HG03520 (cell line): Measurements from ENCODE around the gene ADGRV1.
"Not testable (repeated sequence)": the region's sequence is repeated elsewhere in the genome, so short reads cannot be mapped to it uniquely, and the experiment has no call there.

Experiments
- ATAC-seq: cut with Tn5 transposase; IDR thresholded peaks from one replicate; pipeline ENCODE4 v1.9.1; 2021; ENCODE audit warnings: mild to moderate bottlenecking, moderate library complexity; ENCODE audit not compliant: unreplicated experiment

ADGRV1 gene

DNA sequence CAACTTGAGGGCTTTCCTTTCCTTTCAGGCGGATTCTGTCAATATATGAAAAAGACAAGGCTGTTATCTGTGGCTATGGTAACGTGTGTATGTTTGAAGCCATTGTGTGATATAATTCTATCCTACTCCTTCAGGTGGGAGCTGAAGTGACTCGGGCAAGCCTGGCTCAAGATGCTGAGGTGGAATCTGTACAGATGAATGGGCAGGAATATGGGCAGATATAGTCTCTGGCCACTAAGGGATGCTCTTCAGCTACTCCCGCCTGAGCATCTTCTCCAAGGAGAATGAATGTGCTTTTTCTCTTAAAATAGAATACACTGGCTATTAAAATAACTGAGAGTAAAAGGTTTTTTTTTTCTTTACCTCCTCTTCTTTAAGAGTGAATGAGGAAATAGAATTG lies 244.8 kb downstream of the ADGRV1 start:
- ATAC-seq: no peak

DNA sequence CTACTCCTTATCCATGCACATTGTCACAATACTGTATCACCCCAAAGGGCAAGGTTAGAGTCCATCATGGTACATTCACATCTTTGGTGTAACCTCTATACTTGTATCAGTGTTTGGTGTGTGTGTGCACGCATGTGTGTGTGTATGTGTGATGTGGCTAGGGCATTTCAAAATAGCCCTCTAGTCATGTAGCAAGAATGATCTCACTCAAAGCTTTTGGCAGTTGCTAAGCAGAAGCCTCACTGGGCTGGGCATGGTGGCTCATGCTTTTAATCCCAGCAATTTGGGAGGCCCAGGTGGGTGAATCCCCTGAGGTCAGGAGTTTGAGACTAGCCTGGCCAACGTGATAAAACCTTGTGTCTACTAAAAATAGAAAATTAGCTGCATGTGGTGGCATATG lies 245.3 kb downstream of the ADGRV1 start:
- ATAC-seq: no peak

DNA sequence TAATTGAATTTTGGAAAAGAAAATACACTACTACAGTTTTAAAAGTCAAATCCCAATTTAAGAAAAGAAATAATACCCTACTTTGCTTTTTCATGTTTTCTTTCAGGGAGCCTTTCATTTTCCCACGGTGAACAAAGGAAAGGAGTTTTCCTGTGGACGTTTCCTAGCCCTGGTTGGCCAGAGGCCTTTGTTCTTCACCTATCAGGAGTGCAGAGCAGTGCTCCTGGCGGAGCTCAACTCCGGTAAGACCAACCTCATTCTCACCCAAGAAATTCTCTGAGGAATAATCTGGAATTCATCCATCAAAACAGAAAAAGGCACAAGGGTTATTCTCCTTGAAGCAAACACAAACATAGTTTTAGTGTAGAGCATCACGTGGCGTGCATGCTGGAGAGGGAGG lies 248.9 kb downstream of the ADGRV1 start:
- no peak for ATAC-seq

DNA sequence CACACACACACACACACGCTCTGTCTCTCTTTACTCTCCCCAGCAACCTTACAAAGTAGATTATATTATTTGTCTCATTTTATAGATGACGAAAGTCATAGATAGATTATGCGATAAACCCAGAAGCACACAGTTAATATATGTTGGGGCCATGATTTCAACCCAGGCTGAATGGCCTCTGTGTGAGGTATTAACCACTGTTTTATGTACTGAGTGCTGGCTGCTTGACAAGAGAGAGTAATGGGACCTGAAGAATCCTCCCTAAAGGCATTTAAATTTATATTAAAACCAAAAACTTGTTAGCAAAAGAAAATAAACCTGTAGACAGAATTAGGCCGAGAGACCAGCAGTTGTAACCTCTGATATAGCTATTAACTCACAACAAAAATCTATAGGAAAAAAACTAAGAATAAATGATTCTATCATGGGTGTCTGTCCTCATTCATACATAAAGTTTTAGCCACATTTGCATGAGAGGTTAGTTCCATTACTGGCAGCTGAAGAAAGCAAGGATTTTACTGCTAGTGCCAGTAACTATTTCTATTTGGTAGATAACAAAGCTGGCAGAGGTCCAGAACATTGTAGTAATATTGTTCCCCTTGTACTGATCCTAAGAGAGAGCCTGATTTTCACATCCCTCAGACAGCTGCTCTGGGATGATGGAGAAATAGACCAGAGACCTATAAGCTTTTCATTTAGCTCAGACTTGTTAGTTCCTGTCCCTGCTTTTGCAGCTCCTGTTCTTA lies 250.9 kb downstream of the ADGRV1 start:
- no peak for ATAC-seq

DNA sequence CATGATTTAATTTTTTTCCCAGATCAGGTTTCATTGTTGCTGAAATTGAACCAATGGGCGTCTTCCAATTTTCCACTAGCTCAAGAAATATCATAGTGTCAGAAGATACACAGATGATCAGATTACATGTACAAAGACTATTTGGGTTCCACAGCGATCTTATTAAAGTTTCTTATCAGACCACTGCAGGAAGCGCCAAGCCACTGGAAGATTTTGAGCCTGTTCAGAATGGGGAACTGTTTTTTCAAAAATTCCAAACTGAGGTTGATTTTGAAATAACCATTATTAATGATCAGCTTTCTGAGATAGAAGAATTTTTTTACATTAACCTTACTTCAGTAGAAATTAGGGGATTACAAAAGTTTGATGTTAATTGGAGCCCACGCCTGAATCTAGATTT lies 251.6 kb downstream of the ADGRV1 start:
- ATAC-seq: no peak

DNA sequence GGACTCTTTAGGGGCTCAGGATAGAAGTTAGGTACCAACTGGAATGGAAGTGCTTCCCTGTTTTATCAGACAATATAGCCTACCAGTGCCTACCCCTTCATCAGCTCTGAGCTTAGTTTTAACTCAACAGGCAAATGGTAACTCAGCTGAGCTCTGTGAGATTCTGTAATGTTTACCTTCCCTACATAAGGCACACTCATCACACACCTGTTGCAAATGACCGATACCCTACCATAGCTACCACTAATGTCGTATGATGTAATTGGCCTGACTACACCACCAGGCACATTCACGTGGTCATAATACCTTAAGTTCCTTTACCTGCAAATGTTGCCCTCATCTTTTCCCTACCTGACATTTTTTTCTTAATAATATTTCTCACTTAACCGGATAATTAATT lies 254.8 kb downstream of the ADGRV1 start:
- ATAC-seq: no peak

DNA sequence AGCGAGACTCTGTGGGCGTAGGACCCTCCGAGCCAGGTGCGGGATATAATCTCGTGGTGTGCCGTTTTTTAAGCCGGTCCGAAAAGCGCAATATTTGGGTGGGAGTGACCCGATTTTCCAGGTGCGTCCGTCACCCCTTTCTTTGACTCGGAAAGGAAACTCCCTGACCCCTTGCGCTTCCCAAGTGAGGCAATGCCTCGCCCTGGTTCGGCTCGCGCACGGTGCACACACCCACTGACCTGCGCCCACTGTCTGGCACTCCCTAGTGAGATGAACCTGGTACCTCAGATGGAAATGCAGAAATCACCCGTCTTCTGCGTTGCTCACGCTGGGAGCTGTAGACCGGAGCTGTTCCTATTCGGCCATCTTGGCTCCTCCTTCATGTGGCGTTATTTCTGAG lies 263.5 kb downstream of the ADGRV1 start:
- ATAC-seq: not testable (repeated sequence)

DNA sequence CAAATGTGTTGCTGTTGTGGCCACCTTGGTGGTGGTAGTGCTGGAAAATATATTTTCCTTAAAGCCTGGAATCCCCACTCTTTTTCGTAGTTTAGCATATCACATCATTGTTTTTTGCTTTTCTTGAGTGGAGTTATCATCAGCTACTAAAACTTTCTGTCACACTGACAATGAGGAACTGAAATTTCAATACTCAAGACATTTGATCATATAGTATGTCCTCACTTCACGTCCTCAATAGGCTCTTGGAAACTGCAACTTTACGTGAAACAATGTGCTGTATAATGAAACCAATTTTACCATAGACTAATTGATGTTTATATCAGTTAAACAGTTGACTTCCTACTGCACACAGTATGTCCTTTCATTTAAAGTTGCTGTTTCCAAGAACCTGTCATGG lies 265.8 kb downstream of the ADGRV1 start:
- peak; percentile 43 for ATAC-seq

DNA sequence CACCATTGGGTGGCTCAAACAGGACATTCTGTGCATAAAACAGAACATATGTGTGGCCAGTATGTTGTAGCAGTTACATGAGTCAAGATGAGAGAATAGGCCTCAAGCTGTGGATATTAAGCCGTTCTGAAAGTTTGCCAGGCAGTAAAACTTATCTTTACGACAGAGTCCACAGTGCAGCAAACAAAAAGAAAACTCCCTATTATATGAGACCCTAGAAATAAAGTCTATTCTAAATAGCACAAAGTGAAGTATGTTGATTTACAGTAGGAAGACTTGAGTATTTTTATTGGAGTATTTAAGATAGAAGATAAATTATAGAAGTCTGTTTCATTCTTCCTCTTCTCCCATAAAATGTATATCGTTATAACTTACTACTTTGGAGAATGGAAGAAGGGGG lies 271.5 kb downstream of the ADGRV1 start:
- ATAC-seq: no peak

DNA sequence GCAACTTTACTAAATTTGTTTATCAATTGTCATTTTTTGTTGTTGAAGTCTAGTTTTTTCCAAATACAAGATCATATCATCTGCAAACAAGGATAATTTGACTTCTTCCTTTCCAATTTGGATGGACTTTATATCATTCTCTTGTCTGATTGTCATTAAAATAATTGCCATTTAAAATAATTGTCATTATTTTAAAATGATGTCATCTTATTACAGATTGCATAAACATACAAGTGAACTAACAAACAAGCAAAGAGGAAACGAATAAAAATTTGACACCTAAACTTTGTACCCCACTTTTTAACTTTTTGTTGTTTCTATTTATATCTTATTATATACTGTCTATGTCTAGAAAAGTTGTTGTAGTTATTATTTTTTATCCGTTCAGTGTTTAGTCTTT lies 275.2 kb downstream of the ADGRV1 start:
- ATAC-seq: no peak

DNA sequence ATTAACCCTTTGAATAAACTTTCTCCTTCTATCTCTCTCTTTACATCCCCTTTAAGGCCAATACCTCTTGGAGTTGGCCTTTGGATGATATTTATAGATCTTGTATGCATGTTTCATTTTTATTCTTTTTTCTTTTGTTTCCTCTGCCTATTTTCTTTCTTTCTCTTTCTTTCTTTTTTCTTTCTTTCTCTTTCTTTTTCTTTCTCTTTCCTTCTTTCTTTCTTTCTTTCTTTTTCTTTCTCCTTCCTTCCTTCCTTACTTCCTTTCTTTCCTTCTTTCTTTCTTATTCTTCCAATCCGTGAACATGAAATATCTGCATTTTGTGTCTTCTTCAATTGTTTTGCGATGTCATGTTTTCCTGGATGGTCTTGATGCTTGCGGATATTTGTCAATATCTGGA lies 276.1 kb downstream of the ADGRV1 start:
- ATAC-seq: no peak

DNA sequence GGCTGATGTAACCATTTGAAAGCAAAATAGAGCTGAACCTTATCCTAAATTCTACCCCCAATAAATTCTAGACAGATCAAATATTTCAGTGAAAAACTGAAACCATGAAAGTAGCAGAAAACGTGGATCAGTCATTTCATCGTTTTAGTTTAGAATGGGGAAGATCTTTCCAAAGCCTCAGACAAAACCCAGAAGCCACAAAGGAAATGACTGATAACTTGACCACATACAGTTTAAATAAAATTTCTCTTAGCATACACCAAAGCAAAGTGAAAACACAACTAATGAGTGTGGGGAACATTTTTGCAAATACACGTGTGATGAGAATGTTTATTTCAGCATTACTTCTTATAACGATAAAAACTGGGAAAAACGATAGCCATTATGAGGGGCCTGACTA lies 284.8 kb downstream of the ADGRV1 start:
- ATAC-seq: no peak

DNA sequence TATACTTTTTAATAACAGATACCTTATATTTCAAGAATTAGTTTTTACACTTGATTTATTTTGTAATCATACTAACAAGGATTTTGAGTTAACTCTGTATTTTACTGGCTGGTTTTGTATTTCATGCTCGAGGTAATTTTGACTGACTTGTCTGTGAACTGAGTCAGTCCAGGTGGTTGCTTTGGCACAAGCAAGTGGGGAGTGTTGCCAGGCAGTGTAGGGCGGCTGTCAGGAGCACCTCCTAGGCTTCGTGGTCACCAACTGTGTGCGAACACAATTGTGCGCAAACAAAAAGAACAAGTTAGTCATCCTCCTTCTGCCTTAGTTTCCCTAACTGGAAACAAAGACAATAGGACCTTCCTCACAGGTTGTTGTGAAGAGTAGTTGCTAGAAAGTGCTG lies 286.3 kb downstream of the ADGRV1 start:
- ATAC-seq: no peak

DNA sequence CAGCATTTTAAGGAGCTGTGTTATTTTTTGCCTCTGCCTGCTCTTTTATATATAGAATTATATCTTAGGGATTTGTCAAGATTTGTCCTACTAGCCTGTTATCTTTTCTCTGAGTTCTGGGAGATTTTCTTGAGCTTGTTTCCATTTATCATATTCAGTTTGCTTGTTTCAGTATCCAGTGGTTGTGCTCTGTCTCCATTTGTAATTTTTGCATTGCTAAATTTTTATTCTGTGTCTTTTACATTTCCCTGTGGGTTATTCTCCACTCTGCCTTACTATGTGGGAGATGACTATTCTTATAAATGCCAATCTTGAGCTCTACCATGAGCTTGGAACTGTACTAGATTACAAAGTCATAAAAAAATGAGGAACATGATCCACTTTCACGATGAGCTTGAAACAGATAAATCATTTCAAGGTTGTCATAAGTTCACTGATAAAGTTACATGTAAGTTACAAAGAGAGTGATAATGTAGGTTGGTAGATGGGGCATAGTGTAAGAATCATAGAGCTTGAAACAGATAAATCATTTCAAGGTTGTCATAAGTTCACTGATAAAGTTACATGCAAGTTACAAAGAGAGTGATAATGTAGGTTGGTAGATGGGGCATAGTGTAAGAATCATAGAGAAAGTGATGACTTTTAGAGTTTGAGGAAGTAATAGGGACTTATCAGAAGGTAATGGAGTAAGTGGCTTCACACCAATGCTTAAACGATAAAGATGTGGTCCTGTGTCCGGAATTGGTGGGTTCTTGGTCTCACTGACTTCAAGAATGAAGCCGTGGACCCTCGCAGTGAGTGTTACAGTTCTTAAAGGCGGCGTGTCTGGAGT lies 287.3 kb downstream of the ADGRV1 start:
- ATAC-seq: no peak

DNA sequence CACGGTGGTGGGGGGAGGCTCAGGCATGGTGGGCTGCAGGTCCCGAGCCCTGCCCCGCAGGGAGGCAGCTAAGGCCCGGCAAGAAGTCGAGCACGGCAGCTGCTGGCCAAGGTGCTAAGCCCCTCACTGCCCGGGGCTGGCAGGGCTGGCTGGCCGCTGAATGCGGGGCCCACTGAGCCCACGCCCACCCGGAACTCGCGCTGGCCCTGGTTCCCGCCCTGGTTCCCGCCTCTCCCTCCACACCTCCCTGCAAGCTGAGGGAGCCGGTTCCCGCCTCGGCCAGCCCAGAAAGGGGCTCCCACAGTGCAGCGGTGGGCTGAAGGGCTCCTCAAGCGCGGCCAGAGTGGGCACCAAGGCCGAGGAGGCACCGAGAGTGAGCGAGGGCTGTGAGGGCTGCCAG lies 289.0 kb downstream of the ADGRV1 start:
- not testable (repeated sequence) for ATAC-seq

DNA sequence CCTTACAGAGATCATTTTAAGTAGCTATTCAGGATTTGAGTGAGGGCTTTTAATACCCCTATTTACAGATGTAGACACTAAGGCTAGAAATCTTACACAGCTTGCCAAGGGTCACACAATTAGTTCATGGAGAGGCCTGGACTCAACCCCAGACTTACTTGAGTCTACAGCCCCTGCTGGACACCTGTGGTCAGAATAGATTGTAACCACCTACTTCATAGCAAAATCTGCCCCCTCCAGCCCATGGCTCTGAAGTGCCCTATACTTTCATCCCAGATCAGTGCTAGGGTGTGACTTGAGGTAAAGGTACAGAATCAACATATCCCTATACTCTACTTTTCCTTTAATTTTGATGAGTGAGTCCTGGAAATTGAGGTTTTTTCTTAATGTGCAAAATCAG lies 291.3 kb downstream of the ADGRV1 start:
- no peak for ATAC-seq

DNA sequence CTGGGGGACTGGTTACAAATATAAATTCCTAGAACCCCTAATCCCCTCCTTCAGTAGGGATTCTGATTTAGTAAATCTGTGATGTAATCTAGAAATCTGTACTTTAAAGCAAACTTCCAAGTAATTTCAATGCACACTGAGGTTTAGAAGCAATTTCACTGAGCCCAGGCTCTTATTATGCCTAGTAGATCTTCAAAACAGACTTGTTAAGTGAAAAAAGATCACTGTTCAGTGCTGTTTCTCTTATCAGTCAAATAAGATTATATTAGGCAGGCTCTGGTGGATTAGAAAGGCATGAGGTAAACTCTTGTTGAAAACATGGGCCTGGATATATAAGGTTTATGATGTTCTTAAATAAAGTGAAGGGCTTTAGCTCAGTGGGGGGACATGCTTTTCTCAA lies 293.9 kb downstream of the ADGRV1 start:
- no peak for ATAC-seq

DNA sequence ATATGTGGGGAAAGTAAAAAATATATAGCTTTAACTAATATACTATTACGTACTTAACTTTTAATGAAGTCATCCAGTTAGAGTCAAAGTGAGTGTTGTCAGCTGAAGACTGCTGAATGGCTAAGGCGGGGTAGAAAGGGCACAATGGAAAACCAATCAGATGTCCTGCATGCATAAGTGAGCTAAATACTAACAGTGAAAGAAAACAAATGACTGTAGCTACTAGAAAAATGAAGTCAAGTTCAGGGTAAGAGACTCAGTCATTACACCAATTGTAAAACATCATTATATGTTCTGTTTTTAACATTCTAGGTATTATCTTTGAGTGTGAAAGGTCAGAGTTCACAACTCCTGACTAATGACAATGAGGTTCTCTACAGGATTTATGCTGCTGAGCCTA lies 295.2 kb downstream of the ADGRV1 start:
- ATAC-seq: no peak

DNA sequence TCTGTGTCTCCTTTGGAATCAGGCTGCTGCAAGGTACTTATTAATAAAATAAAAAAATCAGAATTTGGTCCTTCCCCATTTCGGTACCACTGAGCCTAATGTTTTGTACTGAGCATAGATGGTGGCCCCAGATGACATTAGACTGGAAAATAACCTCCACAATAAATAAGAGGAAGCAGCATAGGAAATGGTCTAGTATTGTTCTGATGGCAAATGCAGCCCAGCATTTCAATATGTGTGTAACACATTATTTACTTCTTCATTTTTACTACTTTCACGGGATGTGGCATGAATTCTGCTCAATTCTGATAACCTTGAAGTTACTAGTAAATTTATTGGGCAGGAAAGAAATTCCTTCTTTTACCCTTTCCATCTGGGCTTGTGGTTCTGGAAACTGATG lies 295.6 kb downstream of the ADGRV1 start:
- ATAC-seq: no peak

DNA sequence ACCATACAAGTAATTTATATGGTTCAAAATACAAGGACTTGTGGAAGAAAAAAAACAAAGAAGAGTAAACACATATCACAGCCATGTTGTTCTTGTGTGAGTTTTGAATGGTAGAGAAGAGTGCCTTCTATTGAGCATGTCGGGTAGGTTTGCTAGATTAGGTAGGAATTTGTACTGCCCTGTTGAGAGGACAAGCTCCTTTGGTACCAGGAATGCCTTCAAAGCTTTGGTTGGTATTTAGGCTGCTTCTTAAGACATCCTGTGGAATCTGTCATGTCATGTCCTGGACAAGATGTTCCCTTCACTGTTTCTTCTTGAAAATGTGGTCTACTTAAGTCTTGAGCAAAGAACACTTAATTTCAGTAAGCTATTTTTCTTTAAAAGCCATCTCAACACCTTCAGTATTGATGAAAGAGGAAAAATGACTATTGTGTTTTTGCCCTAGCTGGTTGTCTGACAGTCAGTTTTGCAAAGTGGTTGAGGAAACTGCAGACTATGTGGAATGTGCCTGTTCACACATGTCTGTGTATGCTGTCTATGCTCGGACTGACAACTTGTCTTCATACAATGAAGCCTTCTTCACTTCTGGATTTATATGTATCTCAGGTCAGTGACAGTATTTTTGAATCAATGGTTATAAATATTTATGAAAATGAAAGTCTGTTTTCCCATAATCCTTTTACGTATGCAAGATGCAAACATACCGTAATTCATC lies 296.9 kb downstream of the ADGRV1 start:
- no peak for ATAC-seq

DNA sequence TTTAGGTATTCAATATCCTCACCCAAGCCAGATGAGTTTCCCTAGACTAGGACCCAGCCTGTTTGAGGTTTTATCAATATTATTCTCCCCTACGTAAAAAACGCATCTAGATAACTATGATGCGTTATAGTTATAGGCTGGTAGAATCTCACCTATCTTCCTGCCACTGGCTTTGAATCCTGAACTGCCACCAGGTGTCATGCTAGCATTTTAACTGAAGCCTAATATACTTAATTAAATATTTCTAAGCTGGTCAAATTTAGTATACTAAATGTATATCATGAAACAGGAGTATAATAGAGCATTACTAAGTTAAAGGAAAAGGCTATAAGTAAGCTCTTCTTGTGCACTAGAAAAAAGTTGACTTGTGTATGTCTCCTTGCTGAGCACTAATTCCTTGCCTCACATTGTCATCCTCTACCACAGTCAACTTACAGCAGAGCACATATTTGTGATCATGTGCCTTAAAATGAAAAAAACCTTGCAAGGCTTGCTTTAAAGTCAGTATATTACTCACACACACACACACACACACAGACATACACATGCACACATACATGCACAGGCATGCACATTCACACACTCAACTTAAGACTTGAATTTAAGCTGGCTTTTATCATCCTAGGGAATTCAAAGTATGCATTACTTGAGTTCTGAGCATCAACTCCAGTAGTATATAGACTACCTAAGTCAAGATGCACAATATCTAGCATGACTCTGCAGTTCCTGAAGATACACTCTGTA lies 303.4 kb downstream of the ADGRV1 start:
- ATAC-seq: no peak
